MM.1S (cell line): Measurements from ENCODE around the gene ELMO1.

Experiments
- DNase-seq: peaks from one replicate; pipeline ENCODE4 v3.0.0-alpha.2; 2015
- H2AFZ ChIP-seq: fragments of 300-600 bp; sonication (generic); 2 replicates; pipeline ENCODE4 v1.6.0; 2016; ENCODE audit warnings: antibody characterized with exemption, low read length
- H3F3A ChIP-seq: fragments of 300-600 bp; sonication (generic); 2 replicates; pipeline ENCODE4 v1.6.1; 2016; ENCODE audit warnings: mild to moderate bottlenecking, antibody characterized with exemption, low read length, moderate library complexity, mixed read lengths; ENCODE audit not compliant: insufficient read depth
- H3K27ac ChIP-seq: fragments of 300-600 bp; sonication (generic); 2 replicates; pipeline ENCODE4 v1.5.1; 2016; ENCODE audit warnings: mild to moderate bottlenecking, low read length
- H3K27me3 ChIP-seq: fragments of 300-600 bp; sonication (generic); replicated peaks from 2 replicates; pipeline ENCODE4 v1.6.0; 2016; ENCODE audit warnings: low read length; ENCODE audit not compliant: insufficient read depth
- H3K36me3 ChIP-seq: fragments of 300-600 bp; sonication (generic); replicated peaks from 2 replicates; pipeline ENCODE4 v1.6.1; 2016; ENCODE audit warnings: mild to moderate bottlenecking, low read length, mixed read lengths; ENCODE audit not compliant: insufficient read depth
- H3K4me1 ChIP-seq: fragments of 300-600 bp; sonication (generic); 2 replicates; pipeline ENCODE4 v1.6.1; 2016; ENCODE audit warnings: low read length, mixed read lengths
- H3K4me2 ChIP-seq: fragments of 300-600 bp; sonication (generic); 2 replicates; pipeline ENCODE4 v1.6.0; 2016; ENCODE audit warnings: low read depth, low read length
- H3K4me3 ChIP-seq: fragments of 300-600 bp; sonication (generic); 2 replicates; pipeline ENCODE4 v1.5.1; 2016; ENCODE audit warnings: low read length, mixed read lengths
- H3K79me2 ChIP-seq: fragments of 300-600 bp; sonication (generic); 2 replicates; pipeline ENCODE4 v1.6.1; 2016; ENCODE audit warnings: mixed run types, low read length, mixed read lengths
- H3K9ac ChIP-seq: fragments of 300-600 bp; sonication (generic); 2 replicates; pipeline ENCODE4 v1.6.1; 2016; ENCODE audit warnings: low read length, mixed read lengths
- H3K9me2 ChIP-seq: fragments of 300-600 bp; sonication (generic); replicated peaks from 2 replicates; pipeline ENCODE4 v1.6.1; 2016; ENCODE audit warnings: mild to moderate bottlenecking, low read length, mixed read lengths; ENCODE audit not compliant: insufficient read depth
- H3K9me3 ChIP-seq: fragments of 300-600 bp; sonication (generic); replicated peaks from 2 replicates; pipeline ENCODE4 v1.6.1; 2016; ENCODE audit warnings: mild to moderate bottlenecking, low read length, mixed read lengths; ENCODE audit not compliant: insufficient read depth
- H4K20me1 ChIP-seq: fragments of 300-600 bp; sonication (generic); 2 replicates; pipeline ENCODE4 v1.6.1; 2016; ENCODE audit warnings: mild to moderate bottlenecking, low read length, moderate library complexity, mixed read lengths; ENCODE audit not compliant: insufficient read depth
- CTCF ChIP-seq: fragments of 300-600 bp; sonication (generic); IDR thresholded peaks from 2 replicates; pipeline ENCODE4 v1.5.1; 2016; ENCODE audit warnings: antibody characterized with exemption, low read length, mixed read lengths
- EZH2 ChIP-seq: fragments of 300-600 bp; sonication (generic); optimal IDR thresholded peaks from 2 replicates; pipeline ENCODE3; 2017; ENCODE audit warnings: low read depth, mild to moderate bottlenecking, antibody characterized with exemption, low read length, mixed read lengths
- EZH2phosphoT487 ChIP-seq: fragments of 300-600 bp; sonication (generic); IDR thresholded peaks from 2 replicates; pipeline ENCODE4 v1.6.1; 2018; ENCODE audit warnings: antibody characterized with exemption, low read length

The ELMO1 gene

GRCh38 chr7:37109016-37109683 lies 339.5 kb downstream of the ELMO1 start:
- Histone ChIP-seq H3K27ac (no peak overlapping the region), H3K4me3 (no peak overlapping the region)
- no peak for DNase-seq

GRCh38 chr7:37108615-37109014 lies 340.0 kb downstream of the ELMO1 start:
- no peak for TF ChIP-seq CTCF
- TF ChIP-seq EZH2: no peak
- no peak for TF ChIP-seq EZH2phosphoT487
- H4K20me1 ChIP-seq: no peaks in the 10 kb centered on the region

More at GRCh38 chr7:37109016-37109683, 339.5 kb downstream of the ELMO1 start:
- H3K36me3 ChIP-seq: no peaks in the 10 kb centered on the region
- no peaks in the 10 kb centered on the region for H3K9me3 ChIP-seq
- no peaks in the 10 kb centered on the region for H3F3A ChIP-seq
- H3K27me3 ChIP-seq: no peaks in the 10 kb centered on the region
- H3K4me1 ChIP-seq: no peaks in the 10 kb centered on the region
- TF ChIP-seq CTCF: no peak
- no peak for TF ChIP-seq EZH2
- no peak for TF ChIP-seq EZH2phosphoT487
- no peak overlapping the region for H3K4me2 ChIP-seq
- H4K20me1 ChIP-seq: no peaks in the 10 kb centered on the region
- H3K9ac ChIP-seq: no peak overlapping the region
- no peaks in the 10 kb centered on the region for H3K9me2 ChIP-seq
- H3K79me2 ChIP-seq: peaks cover 29% of the 10 kb centered on the region
- no peak overlapping the region for H2AFZ ChIP-seq

GRCh38 chr7:37107047-37107750 lies 341.5 kb downstream of the ELMO1 start:
- Histone ChIP-seq H3K27me3 (no peaks in the 10 kb centered on the region), H2AFZ (no peak overlapping the region), H3K9me2 (no peaks in the 10 kb centered on the region), H3K4me2 (no peak overlapping the region), H3K4me3 (no peak overlapping the region), H3K9me3 (no peaks in the 10 kb centered on the region), H4K20me1 (no peaks in the 10 kb centered on the region), H3K4me1 (no peaks in the 10 kb centered on the region), H3F3A (no peaks in the 10 kb centered on the region), H3K79me2 (peaks cover 15% of the 10 kb centered on the region; the same call in 1 of the 2 replicates), H3K27ac (no peak overlapping the region), H3K9ac (no peak overlapping the region), H3K36me3 (no peaks in the 10 kb centered on the region)
- no peak for TF ChIP-seq EZH2phosphoT487
- TF ChIP-seq CTCF: no peak
- TF ChIP-seq EZH2: no peak
- no peak for DNase-seq

More at GRCh38 chr7:37108615-37109014, 340.0 kb downstream of the ELMO1 start:
- Histone ChIP-seq H3K4me3 (no peak overlapping the region), H3K4me1 (no peaks in the 10 kb centered on the region), H3K79me2 (peaks cover 24% of the 10 kb centered on the region), H3K27ac (no peak overlapping the region), H3K27me3 (no peaks in the 10 kb centered on the region), H3K9me3 (no peaks in the 10 kb centered on the region), H3K9ac (no peak overlapping the region), H2AFZ (no peak overlapping the region), H3F3A (no peaks in the 10 kb centered on the region), H3K36me3 (no peaks in the 10 kb centered on the region), H3K4me2 (no peak overlapping the region), H3K9me2 (no peaks in the 10 kb centered on the region)
- no peak for DNase-seq
